Mesendoderm (in vitro differentiated cells): Measurements from ENCODE around the gene TRMT61A.
"Not testable (repeated sequence)": the region's sequence is repeated elsewhere in the genome, so short reads cannot be mapped to it uniquely, and the experiment has no call there.

ENCODE experiments used
- DNase-seq: peaks from one replicate; pipeline ENCODE4 v3.0.0; 2013
- H2AK5ac ChIP-seq: 2 replicates; pipeline ENCODE4 v1.6.1; 2013; ENCODE audit warnings: low read length, inconsistent platforms
- H2BK120ac ChIP-seq: 2 replicates; pipeline ENCODE4 v1.6.1; 2013; ENCODE audit warnings: low read depth, mild to moderate bottlenecking, low read length, moderate library complexity, mixed read lengths
- H2BK15ac ChIP-seq: replicated peaks from 2 replicates; pipeline ENCODE4 v1.6.1; 2013; ENCODE audit warnings: low read depth, mild to moderate bottlenecking, moderate library complexity
- H2BK5ac ChIP-seq: 2 replicates; pipeline ENCODE4 v1.6.1; 2013; ENCODE audit warnings: low read length, inconsistent platforms
- H3K18ac ChIP-seq: 2 replicates; pipeline ENCODE4 v1.6.1; 2013; ENCODE audit warnings: mild to moderate bottlenecking, low read length, mixed read lengths
- H3K23ac ChIP-seq: one replicate; pipeline ENCODE4 v1.6.1; 2013; ENCODE audit warnings: low read length
- H3K27ac ChIP-seq: 2 replicates; pipeline ENCODE4 v1.5.1; 2013; ENCODE audit warnings: low read depth, mild to moderate bottlenecking, inconsistent platforms, low read length, moderate library complexity
- H3K27me3 ChIP-seq: 2 replicates; pipeline ENCODE4 v1.6.1; 2013; ENCODE audit warnings: low read length, control low read depth, mild to moderate bottlenecking, inconsistent platforms; ENCODE audit not compliant: insufficient read depth, poor library complexity
- H3K36me3 ChIP-seq: 2 replicates; pipeline ENCODE4 v1.6.1; 2013; ENCODE audit warnings: low read length, inconsistent platforms; ENCODE audit not compliant: control insufficient read depth, insufficient read depth
- H3K4ac ChIP-seq: one replicate; pipeline ENCODE4 v1.6.1; 2013; ENCODE audit warnings: low read depth, mild to moderate bottlenecking, low read length, moderate library complexity
- H3K4me1 ChIP-seq: 2 replicates; pipeline ENCODE4 v1.6.1; 2013; ENCODE audit warnings: low read depth, low read length, inconsistent platforms; ENCODE audit not compliant: control insufficient read depth
- H3K4me2 ChIP-seq: 2 replicates; pipeline ENCODE4 v1.6.1; 2013; ENCODE audit warnings: low read length
- H3K4me3 ChIP-seq: 2 replicates; pipeline ENCODE4 v1.5.1; 2013; ENCODE audit warnings: mild to moderate bottlenecking, low read length
- H3K56ac ChIP-seq: one replicate; pipeline ENCODE4 v1.6.1; 2013; ENCODE audit warnings: low read length
- H3K79me1 ChIP-seq: 2 replicates; pipeline ENCODE4 v1.6.1; 2013; ENCODE audit warnings: low read length, inconsistent platforms
- H3K79me2 ChIP-seq: 2 replicates; pipeline ENCODE4 v1.6.1; 2013; ENCODE audit warnings: mild to moderate bottlenecking, low read length; ENCODE audit not compliant: control insufficient read depth, insufficient read depth
- H3K9ac ChIP-seq: 2 replicates; pipeline ENCODE4 v1.6.1; 2013; ENCODE audit warnings: low read length, inconsistent platforms
- H4K5ac ChIP-seq: one replicate; pipeline ENCODE4 v1.6.1; 2013; ENCODE audit warnings: low read length
- H4K8ac ChIP-seq: one replicate; pipeline ENCODE4 v1.6.1; 2013; ENCODE audit warnings: low read depth, mild to moderate bottlenecking, control low read depth, low read length, moderate library complexity
- WGBS: extraction: QIAGEN DNeasy Blood & Tissue Kit; methylation state at CpG from one replicate; pipeline ENCODE4 v1.1.7; 2013; ENCODE audit warnings: low lambda C conversion rate, missing lambda C conversion rate; ENCODE audit not compliant: insufficient coverage; ENCODE audit errors: extremely low coverage; 5-methylcytosine and 5-hydroxymethylcytosine counted together

Gene TRMT61A

GRCh38 chr14:103510724-103511693 is 18.0 kb upstream of the TRMT61A start:
- Histone ChIP-seq H3K4me3 (no peak overlapping the region), H3K18ac (no peak overlapping the region), H3K56ac (no peak overlapping the region), H2AK5ac (no peak overlapping the region), H3K79me2 (no peaks in the 10 kb centered on the region), H4K5ac (no peak overlapping the region), H3K4me1 (no peaks in the 10 kb centered on the region), H3K4ac (no peak overlapping the region), H3K79me1 (no peaks in the 10 kb centered on the region), H2BK5ac (no peak overlapping the region), H3K27me3 (no peaks in the 10 kb centered on the region), H3K27ac (no peak overlapping the region), H4K8ac (no peak overlapping the region), H3K9ac (no peak overlapping the region), H3K36me3 (no peaks in the 10 kb centered on the region), H2BK15ac (no peak overlapping the region), H3K23ac (no peak overlapping the region), H2BK120ac (no peak overlapping the region), H3K4me2 (no peak overlapping the region)
- no CpG with 5 or more reads among the region's 26 CpGs for WGBS
- DNase-seq = no peak

GRCh38 chr14:103512180-103512579 is 16.8 kb upstream of the TRMT61A start:
- not testable (repeated sequence) for DNase-seq, H3K27ac ChIP-seq, H3K9ac ChIP-seq, H2BK5ac ChIP-seq, H3K27me3 ChIP-seq, H4K5ac ChIP-seq, H2AK5ac ChIP-seq, H2BK120ac ChIP-seq, H3K79me1 ChIP-seq, H3K4ac ChIP-seq, H3K79me2 ChIP-seq, H3K23ac ChIP-seq, H2BK15ac ChIP-seq, H3K4me1 ChIP-seq, H3K56ac ChIP-seq, H4K8ac ChIP-seq, H3K4me2 ChIP-seq, H3K4me3 ChIP-seq, H3K18ac ChIP-seq, H3K36me3 ChIP-seq
- WGBS = no CpG with 5 or more reads among the region's 8 CpGs

- no peaks in the 10 kb centered on the region for H3K4me1 ChIP-seq
- H3K27me3 ChIP-seq = no peaks in the 10 kb centered on the region
- H2BK15ac ChIP-seq = no peak overlapping the region
- H2BK5ac ChIP-seq = no peak overlapping the region
- no peaks in the 10 kb centered on the region for H3K79me1 ChIP-seq
- no peak overlapping the region for H2BK120ac ChIP-seq
- no CpG with 5 or more reads among the region's 25 CpGs for WGBS
- H3K23ac ChIP-seq = no peak overlapping the region
- no peak overlapping the region for H3K56ac ChIP-seq
- DNase-seq = no peak
- H3K9ac ChIP-seq = no peak overlapping the region
- no peak overlapping the region for H4K8ac ChIP-seq
- H4K5ac ChIP-seq = no peak overlapping the region
- H3K36me3 ChIP-seq = no peaks in the 10 kb centered on the region
- no peak overlapping the region for H3K18ac ChIP-seq
- H2AK5ac ChIP-seq = no peak overlapping the region
- H3K4me3 ChIP-seq = no peak overlapping the region
- no peaks in the 10 kb centered on the region for H3K79me2 ChIP-seq
- H3K4me2 ChIP-seq = no peak overlapping the region
- no peak overlapping the region for H3K4ac ChIP-seq
- H3K27ac ChIP-seq = no peak overlapping the region
Measured at GRCh38 chr14:103512701-103513611, 16.0 kb upstream of the TRMT61A start.

GRCh38 chr14:103514596-103515421 is 14.2 kb upstream of the TRMT61A start:
- Histone ChIP-seq H4K8ac (no peak overlapping the region), H2BK15ac (no peak overlapping the region), H3K27ac (no peak overlapping the region), H3K23ac (no peak overlapping the region), H3K79me2 (no peaks in the 10 kb centered on the region), H3K36me3 (no peaks in the 10 kb centered on the region), H2AK5ac (no peak overlapping the region), H3K79me1 (no peaks in the 10 kb centered on the region), H2BK5ac (no peak overlapping the region), H3K56ac (no peak overlapping the region), H2BK120ac (no peak overlapping the region), H3K18ac (no peak overlapping the region), H3K4me2 (no peak overlapping the region), H3K9ac (no peak overlapping the region), H4K5ac (no peak overlapping the region), H3K27me3 (no peaks in the 10 kb centered on the region), H3K4me3 (no peak overlapping the region), H3K4ac (no peak overlapping the region), H3K4me1 (no peaks in the 10 kb centered on the region)
- WGBS = no CpG with 5 or more reads among the region's 18 CpGs
- DNase-seq = no peak

GRCh38 chr14:103516426-103517173 is 12.4 kb upstream of the TRMT61A start:
- Histone ChIP-seq H3K9ac (no peak overlapping the region), H3K27me3 (no peaks in the 10 kb centered on the region), H3K56ac (no peak overlapping the region), H3K4ac (no peak overlapping the region), H3K27ac (no peak overlapping the region), H4K8ac (no peak overlapping the region), H2BK5ac (no peak overlapping the region), H2AK5ac (no peak overlapping the region), H3K23ac (no peak overlapping the region), H2BK15ac (no peak overlapping the region), H3K4me1 (no peaks in the 10 kb centered on the region), H2BK120ac (no peak overlapping the region), H3K4me3 (no peak overlapping the region), H3K79me1 (no peaks in the 10 kb centered on the region), H3K18ac (no peak overlapping the region), H3K36me3 (no peaks in the 10 kb centered on the region), H3K79me2 (no peaks in the 10 kb centered on the region), H3K4me2 (no peak overlapping the region), H4K5ac (no peak overlapping the region)
- no CpG with 5 or more reads among the region's 10 CpGs for WGBS
- DNase-seq = no peak
